ENCODE measurements around the gene ASIC4. TPM values are rescaled to one million over a fixed set of nuclear protein-coding genes. Genes with fewer than 3 reads are reported as not detected.

ASIC4 gene
- total and polyA plus RNA-seq, 2 of the 8 experiments (the other 6 are each of a cell fraction or from before 2014, with no cell fraction given) = 0.12 to 0.22 TPM

GRCh38 chr2:219570194-219570923 lies 56.1 kb downstream of the ASIC4 start (continued):
- no peak for TF ChIP-seq CHD7 (IDR thresholded peaks at IDR 0.05; ENCODE audit: insufficient replicate concordance, low read length)
